Activated CD8-positive, alpha-beta memory T cell treated with anti-CD3 and anti-CD28 coated beads for 4 hours (primary cell): Measurements from ENCODE around the gene LIN9.

ENCODE experiments used
- DNase-seq, 2 donors: peaks; one replicate each; pipeline ENCODE4 v3.0.0-alpha.2; 2020; ENCODE audit warnings: low read depth in 2 of 2

LIN9 gene

DNA sequence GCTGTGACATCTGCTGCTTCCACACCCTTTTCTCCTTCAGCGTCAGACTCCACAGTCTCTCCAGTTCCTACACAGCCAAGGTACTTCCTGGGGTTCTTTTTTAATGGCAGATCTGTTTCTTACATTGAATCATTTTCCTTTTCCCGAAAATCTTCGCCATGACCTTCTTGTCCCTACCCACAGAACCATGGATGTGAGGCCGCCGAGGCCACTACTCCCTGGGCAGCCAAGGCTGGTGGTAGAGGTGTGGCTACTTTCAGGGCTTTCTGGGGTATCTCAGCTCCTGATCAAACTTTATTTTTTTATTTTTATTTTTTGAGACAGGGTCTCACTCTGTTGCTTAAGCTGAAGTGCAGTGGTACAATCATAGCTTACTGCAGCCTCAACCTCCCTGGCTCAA, 9.5 kb upstream of the LIN9 start:
- DNase-seq = no peak

- DNase-seq = no peak
These were observed 5.1 kb upstream of the LIN9 start for GRCh38 chr1:226314055-226314454.

DNA sequence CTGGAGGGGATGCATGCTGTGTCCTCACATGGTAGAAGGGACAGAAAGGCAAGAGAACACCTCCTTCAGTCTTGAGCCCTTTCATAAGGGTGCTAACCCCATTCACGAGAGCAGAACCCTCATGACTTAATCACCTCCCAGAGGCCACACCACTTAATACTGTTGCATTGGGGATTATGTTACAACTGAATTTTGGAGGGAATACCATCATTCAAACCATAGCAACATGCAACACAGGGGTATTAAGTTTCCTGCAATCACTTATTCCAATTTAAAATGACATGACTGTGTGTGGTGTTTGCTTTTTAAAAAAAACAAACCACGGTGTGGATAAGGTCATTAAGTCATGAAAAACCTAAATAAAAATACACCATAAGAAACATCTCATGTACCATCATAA, 3.1 kb upstream of the LIN9 start:
- no peak for DNase-seq

DNA sequence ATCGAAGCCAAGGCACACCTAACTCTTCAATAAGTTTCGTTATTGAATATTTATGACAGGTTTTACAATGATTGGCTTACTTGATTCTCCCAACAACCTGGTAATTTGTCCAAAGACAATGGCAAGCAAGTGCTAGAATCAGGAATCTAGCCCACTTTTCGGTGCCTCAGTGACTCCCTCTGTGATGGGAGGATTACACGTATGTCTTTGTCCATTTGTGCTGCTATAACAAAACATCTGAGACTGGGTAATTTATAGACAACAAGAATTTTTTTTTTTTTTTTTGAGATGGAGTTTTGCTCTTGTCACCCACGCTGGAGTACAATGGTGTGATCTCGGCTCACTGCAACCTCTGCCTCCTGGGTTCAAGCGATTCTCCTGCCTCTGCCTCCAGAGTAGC, 2.4 kb upstream of the LIN9 start:
- DNase-seq = no peak

DNA sequence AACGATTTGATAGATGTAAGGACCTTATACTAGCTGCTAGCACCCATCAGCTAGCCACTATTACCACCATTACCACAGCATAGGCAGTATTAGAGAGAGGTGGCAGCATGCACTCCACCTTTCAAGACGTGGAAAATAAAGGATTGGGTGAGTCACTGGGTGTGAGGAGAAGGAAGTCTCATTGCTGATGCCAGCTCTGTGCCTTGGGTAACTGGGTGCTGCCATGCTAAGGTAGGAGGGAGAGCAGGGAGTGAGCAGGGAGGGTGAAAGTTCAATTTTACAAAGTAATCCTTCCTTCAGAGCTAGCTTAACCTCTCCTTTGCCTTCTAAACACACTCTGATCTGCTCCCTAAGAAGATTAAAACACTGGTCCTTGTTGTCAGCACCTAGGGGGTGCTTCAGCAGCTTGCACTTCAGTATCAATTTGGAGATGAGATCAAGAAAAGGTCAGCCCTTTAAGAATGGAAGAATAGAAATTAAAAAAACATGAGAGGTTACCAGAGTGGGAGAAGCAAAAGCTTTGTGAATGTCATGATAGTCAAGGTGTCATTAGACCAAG, 1.8 kb upstream of the LIN9 start:
- DNase-seq = no peak

DNA sequence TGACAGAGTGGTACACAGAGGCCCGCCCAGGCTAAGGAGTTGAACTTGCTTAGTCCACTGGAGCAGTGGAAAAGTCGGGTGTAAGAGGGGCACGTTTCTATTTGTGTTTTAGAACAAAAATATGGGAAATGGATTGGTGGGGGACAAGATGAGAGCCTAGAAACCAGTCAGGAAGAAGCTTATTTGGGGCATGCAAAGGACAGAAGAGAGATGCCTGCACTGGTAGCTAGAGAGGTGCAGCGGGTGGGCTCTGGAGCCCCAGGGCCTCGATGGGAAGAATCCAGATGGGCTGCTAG, 1.2 kb upstream of the LIN9 start:
- DNase-seq = no peak

GRCh38 chr1:226309398-226310244, 657 bp upstream of the LIN9 start:
- DNase-seq = no peak

DNA sequence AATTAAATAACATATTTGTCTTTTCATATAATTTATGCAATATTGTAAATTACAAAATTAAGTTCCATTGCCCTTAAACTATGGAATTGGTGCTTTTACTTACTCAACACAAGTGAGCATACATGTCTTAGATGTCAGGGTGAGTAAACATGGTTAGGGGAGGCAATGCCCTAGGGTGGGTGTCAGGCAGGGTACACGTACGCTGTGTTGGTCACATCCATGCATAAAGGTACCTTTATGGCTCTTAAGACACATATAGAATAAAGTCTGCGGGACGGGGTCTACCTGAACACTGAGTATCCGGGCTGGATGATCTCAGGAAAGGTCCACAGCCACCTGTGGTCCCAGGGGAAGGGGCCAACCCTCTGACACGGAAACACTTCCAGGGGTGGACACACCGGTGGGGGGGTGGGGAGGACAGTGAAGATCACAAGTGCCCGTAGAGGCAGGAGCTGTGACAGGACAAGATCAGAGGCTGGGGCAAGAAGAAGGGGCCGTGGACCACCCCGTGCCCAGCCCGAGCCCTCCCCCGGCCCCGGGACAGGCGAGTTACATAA, 720 bp downstream of the LIN9 start:
- DNase-seq = no peak

DNA sequence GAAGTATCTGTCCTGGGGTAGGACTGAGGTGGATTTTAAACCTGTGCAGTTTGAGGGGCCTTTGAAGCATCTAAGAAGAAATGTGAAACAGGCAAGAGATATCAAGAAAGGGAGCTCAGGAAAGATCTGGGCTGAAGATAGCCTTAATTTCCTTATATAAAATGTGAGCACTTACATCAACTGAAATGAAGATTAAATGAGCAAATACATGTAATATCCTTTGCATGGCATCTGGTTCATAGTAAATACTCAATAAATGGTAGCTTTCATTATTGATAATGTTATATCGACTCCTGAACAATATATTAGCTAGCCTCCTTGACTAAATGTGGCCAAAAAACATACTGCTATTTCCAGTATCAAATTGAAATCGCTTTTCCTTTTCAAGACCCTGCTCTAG, 2.5 kb downstream of the LIN9 start:
- DNase-seq = no peak

- no peak for DNase-seq
These were observed 3.8 kb downstream of the LIN9 start for GRCh38 chr1:226305184-226305583.

DNA sequence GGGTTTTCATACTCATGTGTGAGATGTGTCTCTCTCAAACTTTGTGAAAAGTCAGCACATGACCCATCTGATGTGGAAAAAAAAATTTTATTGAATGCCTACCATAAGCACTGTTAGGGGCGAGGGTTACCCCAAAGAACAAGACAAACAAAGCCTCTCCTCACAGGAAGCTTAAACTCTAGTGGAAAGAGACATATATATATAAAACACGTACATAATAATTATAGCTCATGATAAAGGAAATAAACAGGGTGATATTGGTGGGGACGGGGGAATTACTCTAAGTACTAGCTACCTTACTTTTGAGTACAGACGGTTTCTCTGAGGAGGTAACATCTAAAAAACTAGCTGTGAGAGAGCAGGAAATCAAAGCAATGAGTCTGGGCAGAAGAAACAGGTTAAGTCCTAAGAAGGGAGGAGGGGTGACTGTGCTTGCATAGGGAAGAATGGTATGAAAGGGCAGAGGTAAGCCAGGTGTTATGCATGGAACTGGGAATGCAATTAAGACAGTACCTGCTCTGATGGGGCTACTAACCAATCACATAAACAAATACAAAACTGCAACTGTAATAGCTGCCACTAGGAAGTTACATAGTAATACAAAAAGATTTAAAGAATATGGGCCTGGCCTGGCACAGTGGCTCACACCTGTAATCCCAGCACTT, 4.5 kb downstream of the LIN9 start:
- DNase-seq = no peak

DNA sequence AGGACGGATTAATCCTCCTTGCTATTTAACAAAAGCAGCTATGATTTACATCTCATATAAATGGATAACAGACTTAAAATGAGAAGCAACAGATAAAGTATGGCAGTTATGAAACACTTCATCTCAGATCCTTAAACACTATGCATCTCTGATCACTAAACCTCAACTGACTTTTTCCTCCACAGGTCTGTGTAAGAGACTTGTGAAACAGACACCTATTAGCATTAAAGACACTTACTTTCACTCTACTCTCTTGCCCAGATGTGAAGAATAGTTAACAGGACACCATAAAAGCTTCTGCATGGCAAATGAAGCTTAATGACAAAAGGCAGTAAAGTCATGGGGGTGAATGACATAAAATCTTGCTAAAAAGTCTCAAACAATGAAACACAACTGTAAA, 6.2 kb downstream of the LIN9 start:
- no peak for DNase-seq

GRCh38 chr1:226296911-226297310, 12.1 kb downstream of the LIN9 start:
- DNase-seq = no peak

DNA sequence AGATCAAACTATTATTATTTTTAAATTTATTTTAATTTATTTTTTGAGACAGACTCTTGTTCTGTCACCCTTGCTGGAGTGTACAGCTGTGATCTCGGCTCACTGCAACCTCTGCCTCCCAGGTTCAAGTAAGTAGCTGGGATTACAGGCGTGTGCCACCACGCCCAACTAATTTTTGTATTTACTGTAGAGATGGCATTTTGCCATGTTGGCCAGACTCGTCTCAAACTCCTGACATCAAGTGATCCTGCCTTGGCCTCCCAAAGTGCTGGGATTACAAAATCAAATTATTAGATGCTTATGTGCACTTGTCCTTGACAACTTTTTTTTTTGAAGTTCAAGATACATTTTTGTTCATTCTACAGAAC, 15.4 kb downstream of the LIN9 start:
- no peak for DNase-seq

GRCh38 chr1:226292874-226293552, 16.0 kb downstream of the LIN9 start:
- DNase-seq = no peak

DNA sequence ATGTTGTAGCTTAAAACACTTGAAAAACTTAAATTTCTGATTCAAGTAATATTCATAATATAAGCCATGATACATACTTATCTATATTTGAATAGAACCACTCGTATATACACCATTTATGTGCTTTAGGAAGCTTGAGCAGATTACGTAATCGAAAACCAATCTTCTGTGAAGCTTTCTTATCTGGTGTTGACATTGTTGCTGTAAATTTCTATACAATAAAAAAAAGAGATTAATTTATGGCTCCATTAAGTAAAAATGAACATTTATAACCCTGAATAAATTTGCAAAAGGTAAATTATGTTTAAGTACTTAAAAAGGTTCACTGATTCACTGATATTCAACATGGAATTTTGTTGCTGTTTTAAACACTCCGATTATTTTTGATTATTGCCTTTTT, 21.4 kb downstream of the LIN9 start:
- no peak for DNase-seq

- DNase-seq = no peak
These were observed 27.9 kb downstream of the LIN9 start for GRCh38 chr1:226281058-226281457.

GRCh38 chr1:226279498-226279897, 29.5 kb downstream of the LIN9 start:
- DNase-seq = no peak

GRCh38 chr1:226277897-226278296, 31.1 kb downstream of the LIN9 start:
- no peak for DNase-seq

DNA sequence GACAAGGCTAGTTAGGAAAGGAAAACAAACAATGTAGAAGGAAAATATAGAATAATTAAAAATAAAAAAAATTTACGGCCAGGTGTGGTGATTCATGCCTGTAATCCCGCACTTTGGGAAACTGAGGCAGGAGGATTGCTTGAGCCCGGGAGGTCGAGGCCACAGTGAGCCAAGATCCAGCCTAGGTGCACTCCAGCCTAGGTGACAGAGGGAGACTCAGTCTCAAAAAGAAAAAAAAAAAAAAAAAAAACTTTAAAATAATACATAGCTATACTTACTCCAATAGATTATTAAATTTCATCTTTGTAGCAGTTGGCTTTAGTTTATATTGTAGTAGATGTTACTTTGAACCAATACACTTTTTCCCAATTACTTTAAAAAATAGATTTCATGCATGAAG, 32.0 kb downstream of the LIN9 start:
- DNase-seq = no peak

DNA sequence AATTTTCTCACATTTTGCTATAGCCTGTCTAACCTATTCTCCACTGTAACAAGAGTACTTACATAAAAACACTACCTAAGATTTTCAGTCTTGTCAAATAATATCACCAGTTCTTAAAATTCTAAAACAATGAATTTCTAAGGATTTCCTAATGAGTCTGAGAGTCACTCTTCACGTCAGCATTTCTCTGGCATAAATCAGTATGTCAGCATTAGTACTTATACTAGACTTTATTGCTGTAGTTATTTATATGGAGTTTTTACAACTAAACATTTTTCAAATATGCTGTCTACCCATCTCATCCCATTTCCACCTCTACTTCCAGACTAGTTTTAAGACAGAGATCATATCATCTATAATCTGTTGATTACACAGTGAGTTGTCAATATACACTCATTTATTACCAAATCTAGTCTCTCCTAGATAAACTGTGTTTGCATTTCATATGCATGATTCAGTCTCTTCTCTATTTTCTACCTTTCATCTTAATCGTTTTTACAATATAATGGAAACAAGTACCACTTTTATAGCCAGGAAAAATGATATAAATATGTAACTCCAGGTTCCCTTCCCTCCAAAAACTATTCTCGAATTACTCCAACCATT, 32.8 kb downstream of the LIN9 start:
- no peak for DNase-seq

DNA sequence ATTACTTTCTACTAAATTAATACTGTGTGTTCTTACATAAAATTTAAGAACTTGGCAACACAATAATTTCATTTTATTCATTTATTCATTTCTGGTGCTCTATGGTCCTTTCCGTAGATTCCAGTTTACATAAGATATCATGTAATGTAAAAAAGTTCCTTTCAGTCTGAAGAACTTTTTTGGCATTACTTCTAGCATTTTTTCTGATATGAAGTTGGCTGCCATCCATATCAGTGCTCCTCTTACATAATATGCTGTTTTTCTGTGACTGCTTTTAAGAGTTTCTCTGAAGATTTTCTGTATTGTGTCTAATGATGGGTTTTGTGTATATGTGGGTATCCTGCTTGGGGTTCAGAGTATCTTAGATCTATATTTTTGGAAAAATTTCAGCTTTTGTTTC, 34.8 kb downstream of the LIN9 start:
- DNase-seq = no peak
